Liver (tissue), 9 donors: Measurements from ENCODE around the gene C10orf62. TPM values are rescaled to one million over a fixed set of nuclear protein-coding genes. Genes with fewer than 3 reads are reported as not detected.

Experiments used
- DNase-seq: peaks from one replicate; pipeline ENCODE4 v3.0.0-alpha.2; 2017; ENCODE audit warnings: low spot score
- H3K27ac ChIP-seq, 2 donors: one replicate each; pipeline ENCODE4 v1.7.0; 2013; ENCODE audit warnings: inconsistent platforms in 2 of 2, low read length in 2 of 2, control low read depth in 1 of 2, low read depth in 1 of 2, mild to moderate bottlenecking in 1 of 2
- H3K27me3 ChIP-seq, 4 donors: one replicate each; pipeline versions ENCODE4 v1.6.1 to v1.7.0; 2013; ENCODE audit warnings: low read length in 3 of 4, inconsistent platforms in 1 of 4, mild to moderate bottlenecking in 1 of 4, moderate library complexity in 1 of 4; ENCODE audit not compliant: control insufficient read depth in 4 of 4, insufficient read depth in 4 of 4
- H3K36me3 ChIP-seq, 4 donors: one replicate each; pipeline versions ENCODE4 v1.6.1 to v1.7.0; 2013; ENCODE audit warnings: low read length in 3 of 4, mild to moderate bottlenecking in 3 of 4, low read depth in 1 of 4, moderate library complexity in 1 of 4; ENCODE audit not compliant: control insufficient read depth in 4 of 4, insufficient read depth in 3 of 4
- H3K4me1 ChIP-seq, 4 donors: one replicate each; pipeline versions ENCODE4 v1.6.1 to v1.7.0; 2013; ENCODE audit warnings: low read length in 3 of 4, mild to moderate bottlenecking in 3 of 4, moderate library complexity in 1 of 4; ENCODE audit not compliant: control insufficient read depth in 4 of 4, insufficient read depth in 4 of 4
- H3K4me3 ChIP-seq, 3 donors: one replicate each; pipeline versions ENCODE4 v1.6.1 to v1.7.0; 2013; ENCODE audit warnings: low read length in 3 of 3, control low read depth in 1 of 3, low read depth in 1 of 3, mild to moderate bottlenecking in 1 of 3
- H3K9ac ChIP-seq, 2 donors: one replicate each; pipeline ENCODE4 v1.7.0; 2013; ENCODE audit warnings: low read length in 2 of 2, mild to moderate bottlenecking in 2 of 2, moderate library complexity in 2 of 2, control low read depth in 1 of 2, low read depth in 1 of 2
- H3K9me3 ChIP-seq, 4 donors: one replicate each; pipeline versions ENCODE4 v1.6.1 to v1.7.0; 2013; ENCODE audit warnings: low read length in 3 of 4; ENCODE audit not compliant: control insufficient read depth in 4 of 4
- CTCF ChIP-seq: fragments of 150-350 bp; IDR thresholded peaks from 2 replicates; pipeline ENCODE4 v1.5.1; 2017; ENCODE audit warnings: improper control_type of control experiment, low read depth, low read length; ENCODE audit not compliant: missing input control
- EGR1 ChIP-seq, 2 donors: IDR thresholded peaks; 2 replicates each; pipeline ENCODE4 v1.6.1; 2016 to 2018; ENCODE audit warnings: antibody characterized with exemption in 2 of 2, low read depth in 2 of 2
- FOXA1 ChIP-seq: IDR thresholded peaks from 2 replicates; pipeline ENCODE4 v1.6.1; 2016; ENCODE audit warnings: antibody characterized with exemption
- FOXA2 ChIP-seq: IDR thresholded peaks from 2 replicates; pipeline ENCODE4 v1.6.1; 2016; ENCODE audit warnings: antibody characterized with exemption
- GABPA ChIP-seq, 2 donors: IDR thresholded peaks in 1 of 2; conservative IDR thresholded peaks in 1 of 2; 2 replicates each; pipeline ENCODE4 v1.6.1; 2016; ENCODE audit warnings: antibody characterized with exemption in 2 of 2, mild to moderate bottlenecking in 1 of 2, moderate library complexity in 1 of 2
- HNF4A ChIP-seq, 2 donors: conservative IDR thresholded peaks; 2 replicates each; pipeline ENCODE4 v1.6.1; 2016; ENCODE audit warnings: antibody characterized with exemption in 2 of 2, mild to moderate bottlenecking in 2 of 2
- HNF4G ChIP-seq: IDR thresholded peaks from 2 replicates; pipeline ENCODE4 v1.6.1; 2016; ENCODE audit warnings: antibody characterized with exemption
- JUND ChIP-seq, 2 donors: IDR thresholded peaks; 2 replicates each; pipeline ENCODE4 v1.6.1; 2016; ENCODE audit warnings: antibody characterized with exemption in 2 of 2
- NR2F2 ChIP-seq: IDR thresholded peaks from 2 replicates; pipeline ENCODE4 v1.6.1; 2016; ENCODE audit warnings: antibody characterized with exemption
- RAD21 ChIP-seq, 2 donors: IDR thresholded peaks; 2 replicates each; pipeline ENCODE4 v1.6.1; 2016; ENCODE audit warnings: antibody characterized with exemption in 2 of 2, mild to moderate bottlenecking in 2 of 2
- RXRA ChIP-seq, 2 donors: IDR thresholded peaks; 2 replicates each; pipeline ENCODE4 v1.6.1; 2017 to 2018; ENCODE audit warnings: antibody characterized with exemption in 2 of 2, mild to moderate bottlenecking in 1 of 2
- SP1 ChIP-seq: IDR thresholded peaks from 2 replicates; pipeline ENCODE4 v1.6.1; 2018; ENCODE audit warnings: antibody characterized with exemption, mild to moderate bottlenecking
- TAF1 ChIP-seq: conservative IDR thresholded peaks from 2 replicates; pipeline ENCODE4 v1.6.1; 2016; ENCODE audit warnings: antibody characterized with exemption, mild to moderate bottlenecking
- YY1 ChIP-seq: IDR thresholded peaks from 2 replicates; pipeline ENCODE4 v1.6.1; 2016; ENCODE audit warnings: antibody characterized with exemption, mild to moderate bottlenecking
- WGBS: extraction: QIAGEN DNeasy Blood & Tissue Kit; methylation state at CpG from one replicate; pipeline ENCODE4 v1.1.7; 2013; 5-methylcytosine and 5-hydroxymethylcytosine counted together
- polyA plus RNA-seq, 2 donors: library from polyadenylated mRNA; stranded (reverse) in 1 of 2; unstranded in 1 of 2; fragments of 200-250 nt in 1 of 2; fragments of >200 nt in 1 of 2; fragmentation: Nextera tagmentation in 1 of 2; extraction: Ambion mirVana in 1 of 2; gene quantifications; one replicate each; pipeline versions ENCODE4 v1.2.1 to v1.2.3, GENCODE V29; 2013 to 2015
- total RNA-seq, 2 donors: library from RNA; depleted of rRNA; stranded (reverse); fragments of >200 nt; gene quantifications; one replicate each; pipeline ENCODE4 v1.2.3, GENCODE V29; 2014
- TF ChIP-seq, protein P1 (sequence below): IDR thresholded peaks from 2 replicates; pipeline ENCODE4 v1.6.1; 2016; ENCODE audit warnings: antibody characterized with exemption
- TF ChIP-seq, protein P2 (sequence below): IDR thresholded peaks from 2 replicates; pipeline ENCODE4 v1.6.1; 2016; ENCODE audit warnings: antibody characterized with exemption
- TF ChIP-seq, protein P3 (sequence below): IDR thresholded peaks from 2 replicates; pipeline ENCODE4 v1.6.1; 2016; ENCODE audit warnings: antibody characterized with exemption
- TF ChIP-seq, protein P4 (sequence below): IDR thresholded peaks from 2 replicates; pipeline ENCODE4 v1.6.1; 2016; ENCODE audit warnings: antibody characterized with exemption, mild to moderate bottlenecking
- donor health status: healthy.
- donor health status: healthy.
- donor health status: healthy.
- donor health status: healthy.
- donor health status: healthy.

C10orf62 gene
- total and polyA plus RNA-seq, 4 donors = 0.16 to 3.0 (median 0.41) TPM

GRCh38 chr10:97578171-97578844 lies 11.2 kb upstream of the C10orf62 start:
- 77% methylated on average over 40 of the region's 40 CpGs for WGBS
- H3K9me3 ChIP-seq = no peaks in the 10 kb centered on the region
- H3K4me3 ChIP-seq = no peak overlapping the region
- H3K27ac ChIP-seq = no peak overlapping the region
- TF ChIP-seq HNF4G (no peak), EGR1 (IDR thresholded peaks at IDR 0.05; ENCODE audit: low read depth in 2 of 2) (no peak), FOXA1 (no peak), HNF4A (conservative IDR thresholded peaks at IDR 0.05) (no peak), CTCF (no peak), NR2F2 (no peak), FOXA2 (no peak), GABPA (IDR thresholded peaks at IDR 0.05 in 1 of 2, conservative IDR thresholded peaks at IDR 0.05 in 1 of 2) (no peak), RAD21 (IDR thresholded peaks at IDR 0.05) (no peak), TAF1 (no peak), JUND (IDR thresholded peaks at IDR 0.05) (no peak), YY1 (no peak), RXRA (IDR thresholded peaks at IDR 0.05) (no peak), SP1 (no peak)
- TF ChIP-seq, protein P1, sequence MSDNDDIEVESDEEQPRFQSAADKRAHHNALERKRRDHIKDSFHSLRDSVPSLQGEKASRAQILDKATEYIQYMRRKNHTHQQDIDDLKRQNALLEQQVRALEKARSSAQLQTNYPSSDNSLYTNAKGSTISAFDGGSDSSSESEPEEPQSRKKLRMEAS = no peak
- TF ChIP-seq, protein P2, sequence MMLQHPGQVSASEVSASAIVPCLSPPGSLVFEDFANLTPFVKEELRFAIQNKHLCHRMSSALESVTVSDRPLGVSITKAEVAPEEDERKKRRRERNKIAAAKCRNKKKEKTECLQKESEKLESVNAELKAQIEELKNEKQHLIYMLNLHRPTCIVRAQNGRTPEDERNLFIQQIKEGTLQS = no peak
- TF ChIP-seq, protein P3, sequence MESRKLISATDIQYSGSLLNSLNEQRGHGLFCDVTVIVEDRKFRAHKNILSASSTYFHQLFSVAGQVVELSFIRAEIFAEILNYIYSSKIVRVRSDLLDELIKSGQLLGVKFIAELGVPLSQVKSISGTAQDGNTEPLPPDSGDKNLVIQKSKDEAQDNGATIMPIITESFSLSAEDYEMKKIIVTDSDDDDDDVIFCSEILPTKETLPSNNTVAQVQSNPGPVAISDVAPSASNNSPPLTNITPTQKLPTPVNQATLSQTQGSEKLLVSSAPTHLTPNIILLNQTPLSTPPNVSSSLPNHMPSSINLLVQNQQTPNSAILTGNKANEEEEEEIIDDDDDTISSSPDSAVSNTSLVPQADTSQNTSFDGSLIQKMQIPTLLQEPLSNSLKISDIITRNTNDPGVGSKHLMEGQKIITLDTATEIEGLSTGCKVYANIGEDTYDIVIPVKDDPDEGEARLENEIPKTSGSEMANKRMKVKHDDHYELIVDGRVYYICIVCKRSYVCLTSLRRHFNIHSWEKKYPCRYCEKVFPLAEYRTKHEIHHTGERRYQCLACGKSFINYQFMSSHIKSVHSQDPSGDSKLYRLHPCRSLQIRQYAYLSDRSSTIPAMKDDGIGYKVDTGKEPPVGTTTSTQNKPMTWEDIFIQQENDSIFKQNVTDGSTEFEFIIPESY = no peak
- TF ChIP-seq, protein P4, sequence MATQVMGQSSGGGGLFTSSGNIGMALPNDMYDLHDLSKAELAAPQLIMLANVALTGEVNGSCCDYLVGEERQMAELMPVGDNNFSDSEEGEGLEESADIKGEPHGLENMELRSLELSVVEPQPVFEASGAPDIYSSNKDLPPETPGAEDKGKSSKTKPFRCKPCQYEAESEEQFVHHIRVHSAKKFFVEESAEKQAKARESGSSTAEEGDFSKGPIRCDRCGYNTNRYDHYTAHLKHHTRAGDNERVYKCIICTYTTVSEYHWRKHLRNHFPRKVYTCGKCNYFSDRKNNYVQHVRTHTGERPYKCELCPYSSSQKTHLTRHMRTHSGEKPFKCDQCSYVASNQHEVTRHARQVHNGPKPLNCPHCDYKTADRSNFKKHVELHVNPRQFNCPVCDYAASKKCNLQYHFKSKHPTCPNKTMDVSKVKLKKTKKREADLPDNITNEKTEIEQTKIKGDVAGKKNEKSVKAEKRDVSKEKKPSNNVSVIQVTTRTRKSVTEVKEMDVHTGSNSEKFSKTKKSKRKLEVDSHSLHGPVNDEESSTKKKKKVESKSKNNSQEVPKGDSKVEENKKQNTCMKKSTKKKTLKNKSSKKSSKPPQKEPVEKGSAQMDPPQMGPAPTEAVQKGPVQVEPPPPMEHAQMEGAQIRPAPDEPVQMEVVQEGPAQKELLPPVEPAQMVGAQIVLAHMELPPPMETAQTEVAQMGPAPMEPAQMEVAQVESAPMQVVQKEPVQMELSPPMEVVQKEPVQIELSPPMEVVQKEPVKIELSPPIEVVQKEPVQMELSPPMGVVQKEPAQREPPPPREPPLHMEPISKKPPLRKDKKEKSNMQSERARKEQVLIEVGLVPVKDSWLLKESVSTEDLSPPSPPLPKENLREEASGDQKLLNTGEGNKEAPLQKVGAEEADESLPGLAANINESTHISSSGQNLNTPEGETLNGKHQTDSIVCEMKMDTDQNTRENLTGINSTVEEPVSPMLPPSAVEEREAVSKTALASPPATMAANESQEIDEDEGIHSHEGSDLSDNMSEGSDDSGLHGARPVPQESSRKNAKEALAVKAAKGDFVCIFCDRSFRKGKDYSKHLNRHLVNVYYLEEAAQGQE = no peak
- peaks cover 2 to 12% (median 4%) of the 10 kb centered on the region in 4 donors for H3K4me1 ChIP-seq
- H3K27me3 ChIP-seq = no peaks in the 10 kb centered on the region
- H3K9ac ChIP-seq = no peak overlapping the region
- no peak for DNase-seq
- no peaks in the 10 kb centered on the region for H3K36me3 ChIP-seq
